ENCODE data around the gene LTBP4.

LTBP4 gene

GRCh38 chr19:40677156-40677555, 76.0 kb downstream of the LTBP4 start:
- POLR2A ChIA-PET, result no interaction called here
- CTCF ChIA-PET, result no interaction called here
- DNase-seq (ENCODE audit: extremely low spot score), result no peak
- TF ChIP-seq CTCF (IDR thresholded peaks at IDR 0.05; ENCODE audit: control extremely low read depth, extremely low read depth, low read depth, missing control alignments), result no peak
